Middle frontal gyrus (tissue), 1 donor: Measurements from ENCODE around the gene KRT15.
A peak's percentile ranks its signal among the peaks of the same experiment; 100 is the strongest.

ENCODE experiments used
- DNase-seq: peaks from one replicate; pipeline ENCODE4 v3.0.0-alpha.2; 2015; ENCODE audit warnings: low spot score; ENCODE audit errors: extremely low spot score

The KRT15 gene

GRCh38 chr17:41518789-41519449, at the start of gene KRT15:
Gene KRT15, minus strand, starts transcription at chr17:41518890. Its CDS starts 63 bp downstream, at chr17:41518827.
- DNase-seq, result no peak

DNA sequence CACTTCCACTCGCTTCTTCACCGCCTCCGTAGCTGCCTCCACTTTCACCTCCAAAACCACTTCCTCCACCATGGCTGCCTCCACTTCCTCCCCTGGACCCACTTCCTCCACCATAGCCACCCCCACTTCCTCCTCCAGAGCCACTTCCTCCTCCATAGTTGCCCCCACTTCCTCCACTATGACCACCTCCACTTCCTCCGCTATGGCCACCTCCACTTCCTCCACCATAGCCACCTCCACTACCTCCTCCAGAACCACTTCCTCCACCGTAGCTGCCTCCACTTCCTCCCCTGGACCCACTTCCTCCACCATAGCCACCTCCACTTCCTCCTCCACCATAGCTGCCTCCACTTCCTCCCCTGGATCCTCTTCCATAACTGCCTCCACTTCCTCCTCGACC, 48.6 kb upstream of the KRT15 start:
- DNase-seq, result no peak

- no peak for DNase-seq
These were observed 46.6 kb upstream of the KRT15 start for GRCh38 chr17:41565338-41565737.

DNA sequence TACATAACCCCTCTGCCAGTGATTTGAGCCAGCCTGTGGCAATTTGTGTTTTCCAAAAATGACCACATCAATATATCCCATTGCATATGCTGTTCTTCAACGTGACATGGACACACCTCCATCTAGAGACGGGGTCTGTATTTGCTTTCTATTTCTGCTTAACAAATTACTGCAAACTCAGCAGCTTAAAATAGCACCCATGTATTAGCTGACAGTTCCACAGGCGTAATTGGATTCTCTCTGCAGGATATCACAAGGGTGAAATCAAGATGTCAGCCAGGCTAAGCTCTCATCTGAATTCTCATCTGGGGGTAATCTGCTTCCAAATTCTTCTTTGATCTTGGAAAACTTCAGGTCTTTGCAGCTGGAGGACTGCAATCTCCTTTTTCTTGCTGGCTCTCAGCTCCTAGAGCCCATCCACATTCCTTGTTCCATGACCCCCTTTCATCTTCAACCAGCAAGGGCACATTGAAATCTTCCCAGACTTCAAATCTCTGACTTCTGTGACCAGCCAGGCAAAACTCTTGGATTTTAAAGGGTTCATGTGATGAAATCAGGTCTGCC, 45.0 kb upstream of the KRT15 start:
- no peak for DNase-seq

- no peak for DNase-seq
These were observed 42.9 kb upstream of the KRT15 start for GRCh38 chr17:41561554-41561953.

DNA sequence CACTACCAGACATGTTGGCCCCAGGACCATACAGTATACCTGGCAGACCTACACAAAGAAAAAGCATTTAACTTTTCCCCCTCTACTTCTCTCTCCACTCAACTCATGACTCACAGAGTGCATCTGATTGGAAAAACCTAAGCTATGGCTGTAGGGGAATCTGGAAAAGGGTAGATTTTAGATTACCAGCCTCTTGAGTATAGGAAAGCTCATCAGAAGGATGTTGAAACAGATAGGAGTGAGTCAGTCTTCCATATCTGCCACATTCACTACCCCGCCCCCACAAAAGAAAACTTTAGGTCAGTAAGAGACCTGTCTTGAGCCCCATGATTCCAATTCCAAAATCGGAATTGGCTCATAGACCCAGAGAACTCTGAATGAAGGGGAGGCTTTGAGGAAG, 40.9 kb upstream of the KRT15 start:
- no peak for DNase-seq

- no peak for DNase-seq
These were observed 38.2 kb upstream of the KRT15 start for GRCh38 chr17:41556931-41557330.

- no peak for DNase-seq
These were observed 37.6 kb upstream of the KRT15 start for GRCh38 chr17:41556306-41556705.

- DNase-seq, result no peak
These were observed 36.6 kb upstream of the KRT15 start for GRCh38 chr17:41555105-41555887.

DNA sequence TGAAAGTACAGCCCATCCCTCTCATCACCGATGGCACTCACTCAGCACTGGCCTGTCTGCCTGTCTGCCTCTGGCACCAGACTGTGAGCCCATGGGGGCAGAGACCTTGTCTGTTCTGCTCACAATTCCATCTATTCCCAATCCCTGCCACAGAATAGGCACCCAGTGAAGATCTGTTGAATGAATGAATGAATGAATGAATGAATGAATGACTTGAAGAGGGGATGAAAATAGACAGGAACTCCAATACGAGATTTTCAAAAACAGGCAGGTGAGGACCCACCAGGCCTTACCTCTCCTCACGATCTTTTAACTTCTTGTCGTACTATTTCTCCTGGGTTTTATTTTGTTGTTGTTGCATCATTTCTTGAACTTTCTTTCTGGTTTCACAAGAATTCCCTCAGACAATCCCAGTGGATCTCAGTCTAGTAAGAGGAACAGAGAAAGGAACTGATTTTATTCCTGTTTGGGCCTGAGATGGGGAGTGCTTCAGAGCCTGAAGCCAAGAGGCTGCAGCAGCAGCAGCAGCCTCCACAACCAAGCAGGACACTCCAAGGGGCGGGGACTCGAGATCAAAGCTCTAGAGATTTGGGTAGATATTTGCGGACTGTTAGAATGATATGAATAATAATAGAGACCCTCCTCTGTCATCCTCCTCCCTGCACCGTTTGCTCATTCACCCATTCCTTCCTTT, 35.4 kb upstream of the KRT15 start:
- no peak for DNase-seq

GRCh38 chr17:41553176-41553575, 34.5 kb upstream of the KRT15 start:
- no peak for DNase-seq

DNA sequence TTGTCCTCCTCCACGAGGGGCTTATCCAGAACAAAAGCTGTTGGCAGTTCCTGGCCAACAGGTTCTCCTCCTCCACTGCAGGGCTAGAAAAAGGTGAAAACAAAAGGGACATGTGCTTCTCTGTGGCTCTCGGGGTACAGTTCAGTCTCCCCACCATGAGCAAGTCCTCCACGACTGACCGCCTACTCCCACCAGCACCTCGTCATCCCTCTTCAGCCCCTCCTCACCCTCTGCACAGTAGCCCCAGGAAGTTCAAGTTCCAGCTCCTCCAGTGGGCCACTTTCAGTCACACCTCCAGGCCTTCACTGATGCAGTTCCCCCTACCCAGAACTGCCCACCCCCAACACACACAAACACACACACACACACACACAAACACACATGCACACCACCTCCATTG, 33.8 kb upstream of the KRT15 start:
- DNase-seq, result no peak

- DNase-seq, result no peak
These were observed 32.7 kb upstream of the KRT15 start for GRCh38 chr17:41551365-41551764.

- DNase-seq, result no peak
These were observed 30.9 kb upstream of the KRT15 start for GRCh38 chr17:41549596-41550039.

- DNase-seq, result peak; percentile 68
These were observed 30.3 kb upstream of the KRT15 start for GRCh38 chr17:41548844-41549595.

- no peak for DNase-seq
These were observed 29.5 kb upstream of the KRT15 start for GRCh38 chr17:41547921-41548843.

GRCh38 chr17:41547378-41547841, 28.7 kb upstream of the KRT15 start:
- no peak for DNase-seq

DNA sequence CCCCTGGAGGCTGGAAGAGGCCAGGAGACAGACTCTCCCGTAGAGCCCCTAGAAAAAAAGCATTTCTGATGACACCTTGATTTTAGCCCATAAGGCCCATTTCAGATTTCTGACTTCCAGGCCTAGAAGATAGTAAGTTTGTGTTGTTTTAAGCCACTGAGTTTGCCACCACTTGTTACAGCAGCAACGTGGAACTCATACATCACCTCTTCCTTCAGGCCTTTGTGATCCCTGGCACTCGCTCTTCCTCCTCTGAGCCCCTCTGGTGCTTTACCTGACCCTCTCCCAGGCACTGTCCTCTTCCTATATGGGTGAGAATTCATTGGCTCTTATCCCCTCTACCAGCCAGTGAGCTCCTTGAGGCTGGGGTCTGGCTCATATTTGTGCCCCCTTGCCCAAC, 28.1 kb upstream of the KRT15 start:
- DNase-seq, result no peak

GRCh38 chr17:41545829-41546410, 27.2 kb upstream of the KRT15 start:
- DNase-seq, result no peak

DNA sequence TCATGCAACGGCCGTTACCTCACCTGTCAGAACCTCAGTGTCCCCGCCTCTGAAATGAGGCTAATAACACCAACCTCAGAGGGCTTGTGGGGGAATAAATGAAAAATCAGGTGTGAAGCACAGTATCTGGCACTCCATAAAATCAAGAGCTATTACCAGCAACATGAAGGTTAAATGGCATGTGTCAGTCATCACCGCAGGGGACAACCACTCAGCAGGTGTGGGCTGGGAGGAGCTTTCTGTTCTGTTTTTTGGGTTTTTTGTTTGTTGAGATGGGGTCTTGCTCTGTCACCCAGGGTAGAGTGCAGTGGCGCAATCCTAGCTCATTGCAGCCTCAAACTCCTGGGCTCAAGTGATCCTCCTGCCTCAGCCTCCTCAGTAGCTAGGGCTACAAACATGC, 26.2 kb upstream of the KRT15 start:
- no peak for DNase-seq
